C4-2B (cell line): ENCODE results near the gene SPATS2L.

Source experiments
- H3K27ac ChIP-seq: fragments of 450-650 bp; 2 replicates; pipeline ENCODE4 v1.5.1; 2017
- CTCF ChIP-seq: fragments of 450-650 bp; conservative IDR thresholded peaks from 2 replicates; pipeline ENCODE4 v1.5.1; 2017; ENCODE audit warnings: mild to moderate bottlenecking
- ZFX ChIP-seq: fragments of 450-650 bp; IDR thresholded peaks from 2 replicates; pipeline ENCODE4 v1.6.1; 2017

SPATS2L gene

GRCh38 chr2:200276472-200276871 is 30.0 kb upstream of the SPATS2L start:
- TF ChIP-seq ZFX = no peak
- no peak for TF ChIP-seq CTCF
- H3K27ac ChIP-seq = no peak overlapping the region

GRCh38 chr2:200278694-200279316 is 27.7 kb upstream of the SPATS2L start:
- H3K27ac ChIP-seq = no peak overlapping the region

GRCh38 chr2:200279857-200280256 is 26.6 kb upstream of the SPATS2L start:
- no peak overlapping the region for H3K27ac ChIP-seq
- TF ChIP-seq CTCF = no peak

More at GRCh38 chr2:200278694-200279316, 27.7 kb upstream of the SPATS2L start:
- TF ChIP-seq CTCF = no peak

GRCh38 chr2:200286578-200286977 is 19.9 kb upstream of the SPATS2L start:
- H3K27ac ChIP-seq = no peak overlapping the region
- no peak for TF ChIP-seq CTCF
- TF ChIP-seq ZFX = no peak

GRCh38 chr2:200288670-200289429 is 17.6 kb upstream of the SPATS2L start:
- no peak overlapping the region for H3K27ac ChIP-seq
- TF ChIP-seq ZFX (no peak), CTCF (no peak)

GRCh38 chr2:200296118-200296517 is 10.4 kb upstream of the SPATS2L start:
- TF ChIP-seq CTCF (no peak), ZFX (no peak)

GRCh38 chr2:200297100-200297499 is 9.4 kb upstream of the SPATS2L start:
- no peak overlapping the region for H3K27ac ChIP-seq
- no peak for TF ChIP-seq ZFX
- TF ChIP-seq CTCF = no peak

More at GRCh38 chr2:200296118-200296517, 10.4 kb upstream of the SPATS2L start:
- H3K27ac ChIP-seq = no peak overlapping the region
